Spleen (tissue), 11 donors: Measurements from ENCODE around the gene HIRIP3. TPM values are rescaled to one million over a fixed set of nuclear protein-coding genes. Genes with fewer than 3 reads are reported as not detected.

Experiments
- DNase-seq: peaks from one replicate; pipeline ENCODE4 v3.0.0-alpha.2; 2020
- H3K27ac ChIP-seq, 8 donors: fragments of 200-600 bp; sonication (generic) in 7 of 8; 1 replicate in 4 of 8; 2 replicates in 4 of 8; pipeline versions ENCODE4 v1.5.0 to v1.8.0; 2016 to 2021; ENCODE audit warnings: inconsistent platforms in 4 of 8, mild to moderate bottlenecking in 4 of 8, moderate library complexity in 1 of 8
- H3K27me3 ChIP-seq, 7 donors: fragments of 200-600 bp; sonication (generic) in 6 of 7; replicated peaks in 1 of 7; 1 replicate in 4 of 7; 2 replicates in 3 of 7; pipeline versions ENCODE4 v1.5.0 to v1.8.0; 2016 to 2021; ENCODE audit warnings: inconsistent platforms in 3 of 7, mild to moderate bottlenecking in 1 of 7
- H3K36me3 ChIP-seq, 6 donors: fragments of 200-600 bp; sonication (generic) in 5 of 6; 1 replicate in 4 of 6; 2 replicates in 2 of 6; pipeline versions ENCODE4 v1.5.0 to v1.8.0; 2016 to 2021; ENCODE audit warnings: inconsistent platforms in 2 of 6
- H3K4me1 ChIP-seq, 6 donors: fragments of 200-600 bp; sonication (generic) in 5 of 6; 1 replicate in 3 of 6; 2 replicates in 3 of 6; pipeline versions ENCODE4 v1.5.0 to v1.8.0; 2016 to 2021; ENCODE audit warnings: inconsistent platforms in 3 of 6
- H3K4me3 ChIP-seq, 8 donors: fragments of 200-600 bp; sonication (generic) in 7 of 8; 1 replicate in 4 of 8; 2 replicates in 4 of 8; pipeline versions ENCODE4 v1.5.0 to v1.8.0; 2016 to 2021; ENCODE audit warnings: inconsistent platforms in 4 of 8, mild to moderate bottlenecking in 4 of 8, moderate library complexity in 2 of 8
- H3K9me3 ChIP-seq, 8 donors: fragments of 200-600 bp; sonication (generic) in 7 of 8; 1 replicate in 4 of 8; 2 replicates in 4 of 8; pipeline versions ENCODE4 v1.5.0 to v1.8.0; 2016 to 2021; ENCODE audit warnings: inconsistent platforms in 4 of 8
- POLR2A ChIP-seq, 3 donors: fragments of 450-650 bp; IDR thresholded peaks; one replicate each; pipeline ENCODE4 v1.5.1; 2017; ENCODE audit warnings: antibody characterized with exemption in 3 of 3, mild to moderate bottlenecking in 1 of 3
- POLR2AphosphoS5 ChIP-seq, 3 donors: sonication (generic); formaldehyde crosslinking; IDR thresholded peaks; one replicate each; pipeline ENCODE4 v1.5.1; 2017; ENCODE audit warnings: antibody characterized with exemption in 3 of 3
- WGBS, 5 donors: extraction: QIAGEN DNeasy Blood & Tissue Kit in 3 of 5; methylation state at CpG; one replicate each; pipeline versions ENCODE4 v1.1.5 to v1.1.7; 2013 to 2018; 5-methylcytosine and 5-hydroxymethylcytosine counted together
- intact Hi-C: fragments of 100-400 bp; cut with DNase I; formaldehyde crosslinking; loops from one replicate; pipeline ENCODE4 v1.15.0; 2023; ENCODE audit warnings: low total_unique reads
- polyA plus RNA-seq, 3 donors: library from polyadenylated mRNA; stranded (reverse); fragments of 200-250 nt; gene quantifications; one replicate each; pipeline ENCODE4 v1.2.1, GENCODE V29; 2013
- total RNA-seq, 7 donors: library from RNA; depleted of rRNA in 3 of 7; stranded (reverse); fragments of >200 nt in 3 of 7; fragmentation: NEBNext Ultra II Directional in 4 of 7; extraction: Animal tissue kit (Norgen Biotek cat#: 25700) in 4 of 7; gene quantifications; one replicate each; pipeline versions ENCODE4 v1.1.0 to v1.2.1, GENCODE V29; 2016 to 2021
- TF ChIP-seq, protein P1 (sequence below), 11 experiments: fragments of 200-600 bp in 7 of 11; fragments of 450-650 bp in 4 of 11; sonication (generic) in 4 of 11; IDR thresholded peaks in 8 of 11; conservative IDR thresholded peaks in 3 of 11; 1 replicate in 7 of 11; 2 replicates in 4 of 11; pipeline versions ENCODE4 v1.4.0 to v1.8.0; 2016 to 2021; ENCODE audit warnings: antibody characterized with exemption in 11 of 11, inconsistent platforms in 4 of 11, mild to moderate bottlenecking in 1 of 11
- donor health status: healthy with polysubstance abuse.
- donor health status: DM: no; HTN: no; CAD: no; lungs with moderate emphysema.
- donor health status: DM: no; HTN: no; CAD: no.
- donor health status: Bipolar disorder and iron deficiency.
- donor health status: healthy.
- donor health status: DM: no; HTN: no; CAD: no.
- donor health status: DM: yes; HTN: yes; CAD: no.

Gene HIRIP3
- total and polyA plus RNA-seq, 10 donors, result 10.0 to 17.7 (median 14.0) TPM

DNA sequence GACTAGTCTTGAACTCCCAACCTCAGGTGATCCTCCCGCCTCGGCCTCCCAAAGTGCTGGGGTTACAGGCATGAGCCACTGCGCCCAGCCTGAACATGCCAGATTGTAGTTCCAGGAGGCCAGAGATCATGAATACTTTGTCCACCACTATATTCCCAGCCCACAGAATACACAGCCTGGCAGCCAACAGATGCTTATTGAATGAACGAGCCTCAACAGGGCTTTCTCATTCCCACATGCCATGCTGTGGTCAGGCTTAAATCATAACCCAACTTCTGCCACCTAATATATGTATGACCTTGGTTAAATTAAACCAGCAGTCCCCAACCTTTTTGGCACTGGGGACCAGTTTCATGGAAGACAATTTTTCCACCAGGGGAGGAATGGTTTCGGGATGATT is 36.7 kb downstream of the HIRIP3 start:
- no peaks in the 10 kb centered on the region for H3K27me3 ChIP-seq
- intact Hi-C loops, result loop anchor here (10.0 kb wide), 1 partner anchor 64 kb away; the partner anchor contains the start of gene SEZ6L2
- no peak for TF ChIP-seq POLR2AphosphoS5 (IDR thresholded peaks at IDR 0.05)
- TF ChIP-seq POLR2A (IDR thresholded peaks at IDR 0.05), result no peak
- TF ChIP-seq, protein P1, sequence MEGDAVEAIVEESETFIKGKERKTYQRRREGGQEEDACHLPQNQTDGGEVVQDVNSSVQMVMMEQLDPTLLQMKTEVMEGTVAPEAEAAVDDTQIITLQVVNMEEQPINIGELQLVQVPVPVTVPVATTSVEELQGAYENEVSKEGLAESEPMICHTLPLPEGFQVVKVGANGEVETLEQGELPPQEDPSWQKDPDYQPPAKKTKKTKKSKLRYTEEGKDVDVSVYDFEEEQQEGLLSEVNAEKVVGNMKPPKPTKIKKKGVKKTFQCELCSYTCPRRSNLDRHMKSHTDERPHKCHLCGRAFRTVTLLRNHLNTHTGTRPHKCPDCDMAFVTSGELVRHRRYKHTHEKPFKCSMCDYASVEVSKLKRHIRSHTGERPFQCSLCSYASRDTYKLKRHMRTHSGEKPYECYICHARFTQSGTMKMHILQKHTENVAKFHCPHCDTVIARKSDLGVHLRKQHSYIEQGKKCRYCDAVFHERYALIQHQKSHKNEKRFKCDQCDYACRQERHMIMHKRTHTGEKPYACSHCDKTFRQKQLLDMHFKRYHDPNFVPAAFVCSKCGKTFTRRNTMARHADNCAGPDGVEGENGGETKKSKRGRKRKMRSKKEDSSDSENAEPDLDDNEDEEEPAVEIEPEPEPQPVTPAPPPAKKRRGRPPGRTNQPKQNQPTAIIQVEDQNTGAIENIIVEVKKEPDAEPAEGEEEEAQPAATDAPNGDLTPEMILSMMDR (IDR thresholded peaks at IDR 0.05 in 8 of 11, conservative IDR thresholded peaks at IDR 0.05 in 3 of 11), result no peak
- peaks cover 9 to 24% (median 19%) of the 10 kb centered on the region in 6 donors for H3K4me1 ChIP-seq
- peaks cover 0 to 7% (median 0%) of the 10 kb centered on the region in 6 donors for H3K36me3 ChIP-seq
- H3K27ac ChIP-seq, result no peak overlapping the region
- no peak for DNase-seq
- no peaks in the 10 kb centered on the region for H3K9me3 ChIP-seq
- WGBS, 5 donors, result 89 to 97% (median 92%) methylated on average over 5 of the region's 5 CpGs
- no peak overlapping the region for H3K4me3 ChIP-seq

DNA sequence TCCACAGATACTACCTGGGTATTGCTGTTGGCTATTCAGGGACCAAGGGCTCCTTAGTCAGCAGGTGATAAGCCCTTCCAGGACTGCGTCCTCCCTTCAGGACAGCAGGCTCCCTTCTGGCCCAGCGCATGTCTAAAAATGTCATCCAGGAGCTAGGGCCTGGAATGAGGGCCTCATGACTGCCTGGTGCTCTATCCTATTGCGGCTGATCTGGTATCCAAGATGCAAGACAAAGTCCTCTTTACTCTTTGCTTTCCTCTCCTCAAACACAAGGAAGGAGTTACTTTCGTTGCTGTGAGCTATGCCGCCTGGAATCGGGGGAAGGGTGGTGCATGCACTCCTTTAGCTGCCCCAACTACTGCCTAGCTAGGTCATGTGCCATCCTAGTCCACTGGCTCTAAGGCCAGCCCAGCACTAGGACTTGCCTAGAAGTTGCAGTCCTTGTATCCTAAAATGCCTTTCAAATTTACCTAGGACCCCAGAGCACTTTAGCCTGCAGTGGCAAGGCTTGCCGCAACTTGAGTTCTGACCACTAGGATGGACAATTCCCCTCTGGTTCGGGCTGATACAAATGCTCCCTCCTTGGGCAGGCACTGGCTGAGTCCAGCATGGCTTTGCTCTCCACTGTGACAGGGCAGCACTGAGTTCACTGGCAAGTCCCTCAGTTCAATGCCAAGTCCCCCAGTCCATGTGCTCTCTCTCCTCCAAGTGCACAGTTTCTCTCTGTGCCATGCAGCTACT is 43.6 kb downstream of the HIRIP3 start:
- WGBS, 5 donors, result 77 to 98% (median 91%) methylated on average over 7 to 8 of the region's 8 CpGs
- no peak for TF ChIP-seq POLR2AphosphoS5 (IDR thresholded peaks at IDR 0.05)
- Histone ChIP-seq H3K36me3 (no peaks in the 10 kb centered on the region), H3K9me3 (peaks cover 0 to 16% (median 8%) of the 10 kb centered on the region in 8 donors), H3K4me3 (no peak overlapping the region), H3K4me1 (no peaks in the 10 kb centered on the region), H3K27ac (no peak overlapping the region), H3K27me3 (no peaks in the 10 kb centered on the region)
- no peak for DNase-seq
- intact Hi-C loops, result loop anchor here (10.0 kb wide), 1 partner anchor 57 kb away; the partner anchor contains the start of gene SEZ6L2

DNA sequence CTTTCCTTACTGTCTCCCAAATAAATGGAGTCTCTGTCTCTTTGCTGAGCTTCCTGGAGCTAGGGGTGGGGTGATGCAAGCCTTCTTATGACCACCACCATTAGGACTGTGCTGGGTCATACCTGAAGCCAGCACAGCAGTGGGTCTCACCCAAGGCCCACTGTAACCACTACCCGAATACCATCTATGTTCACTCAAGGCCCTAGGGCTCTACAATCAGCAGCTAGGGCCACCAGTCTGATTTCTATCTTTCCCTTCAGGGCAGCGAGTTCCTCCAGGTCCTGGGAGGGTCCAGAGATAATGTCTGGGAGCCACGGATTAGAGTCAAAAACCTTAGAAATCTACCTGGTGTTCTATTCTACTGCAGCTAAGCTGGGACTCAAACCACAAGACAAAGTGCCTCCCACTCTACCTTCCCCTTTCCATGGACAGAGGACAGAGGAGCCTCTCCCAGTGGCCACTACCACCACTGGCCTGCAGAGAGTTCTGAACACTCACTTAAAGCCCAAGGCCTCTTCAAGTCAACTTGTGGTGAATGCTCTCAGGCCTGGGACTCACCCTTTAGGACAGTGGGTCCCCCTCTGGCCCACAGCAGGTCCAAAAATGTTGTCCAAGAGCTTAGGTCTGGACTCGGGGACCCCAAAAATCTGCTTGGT is 44.5 kb downstream of the HIRIP3 start:
- Histone ChIP-seq H3K4me3 (no peak overlapping the region), H3K4me1 (no peaks in the 10 kb centered on the region), H3K36me3 (no peaks in the 10 kb centered on the region), H3K27me3 (no peaks in the 10 kb centered on the region), H3K27ac (no peak overlapping the region), H3K9me3 (peaks cover 0 to 16% (median 8%) of the 10 kb centered on the region in 8 donors)
- TF ChIP-seq POLR2A (IDR thresholded peaks at IDR 0.05) (no peak), POLR2AphosphoS5 (IDR thresholded peaks at IDR 0.05) (no peak)
- TF ChIP-seq, protein P1 (IDR thresholded peaks at IDR 0.05 in 8 of 11, conservative IDR thresholded peaks at IDR 0.05 in 3 of 11), result no peak
- intact Hi-C loops, result loop anchor here (10.0 kb wide), 1 partner anchor 56 kb away; the partner anchor contains the start of gene SEZ6L2
- 85 to 92% (median 88%) methylated on average over 4 of the region's 4 CpGs for WGBS, 5 donors
- no peak for DNase-seq

DNA sequence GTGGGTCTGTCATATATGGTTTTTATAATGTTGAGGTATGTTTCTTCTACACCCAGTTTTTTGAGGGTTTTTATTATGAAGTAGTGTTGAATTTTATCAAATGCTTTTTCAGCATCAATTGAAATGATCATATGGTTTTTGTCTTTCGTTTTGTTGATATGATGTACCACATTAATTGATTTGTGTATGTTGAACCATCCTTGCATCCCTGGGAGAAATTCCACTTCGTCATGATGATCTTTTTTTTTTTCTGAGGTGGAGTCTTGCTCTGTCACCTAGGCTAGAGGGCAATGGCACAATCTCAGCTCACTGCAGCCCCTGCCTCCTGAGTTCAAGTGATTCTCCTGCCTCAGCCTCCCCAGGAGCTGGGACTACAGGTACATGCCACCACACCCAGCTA is 47.5 kb downstream of the HIRIP3 start:
- no peak for DNase-seq
- Histone ChIP-seq H3K27ac (no peak overlapping the region), H3K9me3 (peaks cover 0 to 16% (median 8%) of the 10 kb centered on the region in 8 donors), H3K36me3 (no peaks in the 10 kb centered on the region), H3K4me3 (no peak overlapping the region), H3K4me1 (peaks cover 0 to 3% (median 0%) of the 10 kb centered on the region in 6 donors), H3K27me3 (no peaks in the 10 kb centered on the region)
- intact Hi-C loops, result no loop called here
- 77 to 91% (median 84%) methylated on average over 2 of the region's 2 CpGs for WGBS, 5 donors
- TF ChIP-seq, protein P1 (IDR thresholded peaks at IDR 0.05 in 8 of 11, conservative IDR thresholded peaks at IDR 0.05 in 3 of 11), result no peak
- no peak for TF ChIP-seq POLR2A (IDR thresholded peaks at IDR 0.05)
- TF ChIP-seq POLR2AphosphoS5 (IDR thresholded peaks at IDR 0.05), result no peak
